AG10803 (cell line): ENCODE data around the gene TP63.

Experiments
- DNase-seq: peaks from one replicate; pipeline ENCODE4 v3.0.0; 2010; ENCODE audit warnings: low read depth
- H3K4me3 ChIP-seq: 2 replicates; pipeline ENCODE4 v1.5.1; 2011; ENCODE audit warnings: mild to moderate bottlenecking, low read length, control low read depth
- TF ChIP-seq, protein P1 (sequence below): conservative IDR thresholded peaks from 2 replicates; pipeline ENCODE4 v1.5.1; 2011; ENCODE audit warnings: mild to moderate bottlenecking, low read length, control low read depth, inconsistent platforms

Gene TP63

DNA sequence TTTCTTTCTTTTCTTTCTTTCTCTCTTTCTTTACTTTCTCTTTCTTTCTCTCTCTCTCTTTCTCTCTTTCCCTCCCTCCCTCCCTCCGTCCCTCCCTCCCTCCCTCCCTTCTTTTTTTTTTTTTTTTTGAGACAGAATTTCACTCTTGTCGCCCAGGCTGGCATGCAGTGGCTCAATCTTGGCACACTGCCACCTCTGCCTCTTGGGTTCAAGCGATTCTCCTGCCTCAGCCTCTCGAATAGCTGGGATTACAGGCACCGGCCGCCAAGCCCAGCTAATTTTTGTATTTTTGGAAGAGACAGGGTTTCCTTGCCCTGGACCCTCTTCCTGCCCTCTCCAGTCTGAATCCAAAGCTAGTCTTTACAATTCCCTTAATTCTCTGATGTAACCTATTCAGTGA lies 102.9 kb downstream of the TP63 start:
- no peak for DNase-seq
- no peak overlapping the region for H3K4me3 ChIP-seq
- TF ChIP-seq, protein P1, sequence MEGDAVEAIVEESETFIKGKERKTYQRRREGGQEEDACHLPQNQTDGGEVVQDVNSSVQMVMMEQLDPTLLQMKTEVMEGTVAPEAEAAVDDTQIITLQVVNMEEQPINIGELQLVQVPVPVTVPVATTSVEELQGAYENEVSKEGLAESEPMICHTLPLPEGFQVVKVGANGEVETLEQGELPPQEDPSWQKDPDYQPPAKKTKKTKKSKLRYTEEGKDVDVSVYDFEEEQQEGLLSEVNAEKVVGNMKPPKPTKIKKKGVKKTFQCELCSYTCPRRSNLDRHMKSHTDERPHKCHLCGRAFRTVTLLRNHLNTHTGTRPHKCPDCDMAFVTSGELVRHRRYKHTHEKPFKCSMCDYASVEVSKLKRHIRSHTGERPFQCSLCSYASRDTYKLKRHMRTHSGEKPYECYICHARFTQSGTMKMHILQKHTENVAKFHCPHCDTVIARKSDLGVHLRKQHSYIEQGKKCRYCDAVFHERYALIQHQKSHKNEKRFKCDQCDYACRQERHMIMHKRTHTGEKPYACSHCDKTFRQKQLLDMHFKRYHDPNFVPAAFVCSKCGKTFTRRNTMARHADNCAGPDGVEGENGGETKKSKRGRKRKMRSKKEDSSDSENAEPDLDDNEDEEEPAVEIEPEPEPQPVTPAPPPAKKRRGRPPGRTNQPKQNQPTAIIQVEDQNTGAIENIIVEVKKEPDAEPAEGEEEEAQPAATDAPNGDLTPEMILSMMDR = no peak

DNA sequence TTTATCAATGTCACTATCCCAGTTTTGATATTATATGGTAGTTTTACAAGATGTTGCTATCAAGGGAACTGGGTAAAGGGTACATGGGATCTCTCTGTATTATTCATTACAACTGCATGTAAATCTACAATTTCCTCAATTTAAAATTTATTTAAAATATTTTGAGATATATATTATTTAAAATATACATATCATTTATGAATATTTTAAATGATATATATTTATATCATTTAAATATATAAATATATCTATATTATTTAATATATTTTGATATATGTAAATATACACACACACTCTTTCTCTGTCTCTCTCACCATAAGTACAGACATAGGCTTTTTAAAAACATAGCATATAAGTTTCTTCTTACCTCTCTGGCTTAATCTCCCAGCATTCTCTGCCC lies 104.7 kb downstream of the TP63 start:
- no peak overlapping the region for H3K4me3 ChIP-seq
- TF ChIP-seq, protein P1 = no peak
- DNase-seq = no peak

DNA sequence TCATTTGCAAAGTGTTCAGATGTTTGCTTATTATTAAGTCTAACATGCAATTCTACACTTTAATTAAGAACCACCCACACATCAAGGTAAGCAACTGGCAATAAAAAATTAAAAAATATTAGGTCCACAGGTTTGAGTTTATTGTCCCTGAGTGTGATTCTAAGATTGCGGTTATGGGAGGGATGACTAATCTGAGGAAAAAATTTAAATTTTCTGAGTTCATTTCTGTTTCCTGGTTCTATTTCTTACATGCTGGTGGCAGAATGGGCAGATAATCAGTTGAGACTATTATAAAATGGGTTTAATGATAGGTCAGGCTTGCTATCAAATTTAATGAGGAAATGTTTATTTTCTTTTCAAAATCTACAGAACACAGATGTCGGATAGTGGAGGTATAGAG lies 105.9 kb downstream of the TP63 start:
- no peak for DNase-seq
- TF ChIP-seq, protein P1 = no peak
- no peak overlapping the region for H3K4me3 ChIP-seq

DNA sequence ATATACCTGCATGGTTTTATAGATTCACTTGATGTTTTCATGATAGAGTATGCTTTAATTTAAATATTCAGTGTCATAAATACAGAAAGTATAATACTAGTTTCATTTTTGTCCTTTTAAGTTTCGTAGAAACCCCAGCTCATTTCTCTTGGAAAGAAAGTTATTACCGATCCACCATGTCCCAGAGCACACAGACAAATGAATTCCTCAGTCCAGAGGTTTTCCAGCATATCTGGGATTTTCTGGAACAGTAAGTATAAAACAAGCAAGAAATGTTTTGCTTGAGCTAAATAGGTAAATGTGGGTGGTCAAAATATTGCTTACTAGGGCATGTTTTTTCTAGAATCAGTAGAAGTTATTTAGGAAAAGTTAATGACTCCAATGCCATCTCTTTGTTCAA lies 106.4 kb downstream of the TP63 start:
- no peak for DNase-seq
- H3K4me3 ChIP-seq = no peak overlapping the region
- TF ChIP-seq, protein P1 = no peak

DNA sequence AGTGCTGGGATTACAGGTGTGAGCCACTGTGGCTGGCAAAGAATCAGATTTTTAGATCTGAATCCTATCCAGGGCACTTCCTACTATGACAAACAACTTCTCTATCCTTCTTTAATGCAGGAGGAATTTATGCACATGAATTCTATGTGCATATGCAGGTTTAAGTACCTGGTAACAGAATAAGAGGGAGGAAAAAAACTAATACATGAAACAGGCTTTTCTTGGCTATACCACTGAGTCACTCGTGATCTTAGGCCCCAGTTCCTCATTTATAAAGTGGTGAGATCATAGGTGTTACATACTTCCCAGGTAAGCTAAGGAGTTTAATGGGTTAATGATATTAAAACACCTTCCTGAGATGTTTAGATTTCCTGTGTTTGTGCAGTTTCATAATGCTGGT lies 108.2 kb downstream of the TP63 start:
- TF ChIP-seq, protein P1 = no peak
- DNase-seq = no peak
- H3K4me3 ChIP-seq = no peak overlapping the region

DNA sequence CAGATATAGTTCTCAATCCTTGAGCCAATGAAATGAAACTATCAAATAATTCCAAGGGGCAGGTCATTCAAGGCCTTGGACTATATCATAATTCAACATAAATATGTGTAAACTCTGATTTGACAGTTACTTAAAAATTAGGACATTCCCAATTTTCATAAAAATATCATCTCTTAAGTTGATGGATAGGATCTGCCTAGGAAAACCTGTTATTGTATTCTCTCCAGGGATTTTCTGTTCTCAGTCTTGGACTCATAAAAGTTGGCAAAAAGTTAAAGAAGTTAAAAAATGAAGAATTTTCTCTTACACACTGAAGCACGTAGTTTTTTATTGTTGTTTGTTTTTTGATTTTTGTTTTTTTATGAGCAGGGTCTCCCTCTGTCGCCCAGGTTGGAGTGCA lies 109.0 kb downstream of the TP63 start:
- TF ChIP-seq, protein P1 = no peak
- no peak overlapping the region for H3K4me3 ChIP-seq
- no peak for DNase-seq

DNA sequence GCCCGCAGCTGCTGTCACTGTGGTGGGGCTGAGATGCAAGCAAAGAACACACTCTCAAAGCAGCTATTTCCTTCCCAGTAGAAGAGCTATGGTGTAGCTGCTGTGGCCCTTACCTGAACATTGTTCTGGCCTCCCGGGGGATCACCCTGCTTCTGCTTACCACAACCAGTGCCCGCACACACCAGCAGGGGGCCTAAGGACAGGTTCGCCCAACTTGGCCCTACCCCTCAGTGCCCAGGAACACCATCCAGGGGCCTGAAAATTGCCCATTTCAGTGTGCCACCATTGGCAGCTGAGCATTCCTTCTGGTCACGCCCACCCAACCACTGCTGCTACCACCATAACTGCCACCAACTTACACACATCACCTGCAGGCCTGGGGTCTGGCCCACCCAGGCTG lies 113.0 kb downstream of the TP63 start:
- no peak overlapping the region for H3K4me3 ChIP-seq
- TF ChIP-seq, protein P1 = no peak
- no peak for DNase-seq
